SIG-M5 treated with dmso at 0.1 percent for 504 hours (cell line): Measurements from ENCODE around the gene IFNLR1.

Experiments
- DNase-seq: peaks from one replicate; lab custom pipeline; 2025; ENCODE audit not compliant: unreplicated experiment; lab: John Stamatoyannopoulos, UW

The IFNLR1 gene

DNA sequence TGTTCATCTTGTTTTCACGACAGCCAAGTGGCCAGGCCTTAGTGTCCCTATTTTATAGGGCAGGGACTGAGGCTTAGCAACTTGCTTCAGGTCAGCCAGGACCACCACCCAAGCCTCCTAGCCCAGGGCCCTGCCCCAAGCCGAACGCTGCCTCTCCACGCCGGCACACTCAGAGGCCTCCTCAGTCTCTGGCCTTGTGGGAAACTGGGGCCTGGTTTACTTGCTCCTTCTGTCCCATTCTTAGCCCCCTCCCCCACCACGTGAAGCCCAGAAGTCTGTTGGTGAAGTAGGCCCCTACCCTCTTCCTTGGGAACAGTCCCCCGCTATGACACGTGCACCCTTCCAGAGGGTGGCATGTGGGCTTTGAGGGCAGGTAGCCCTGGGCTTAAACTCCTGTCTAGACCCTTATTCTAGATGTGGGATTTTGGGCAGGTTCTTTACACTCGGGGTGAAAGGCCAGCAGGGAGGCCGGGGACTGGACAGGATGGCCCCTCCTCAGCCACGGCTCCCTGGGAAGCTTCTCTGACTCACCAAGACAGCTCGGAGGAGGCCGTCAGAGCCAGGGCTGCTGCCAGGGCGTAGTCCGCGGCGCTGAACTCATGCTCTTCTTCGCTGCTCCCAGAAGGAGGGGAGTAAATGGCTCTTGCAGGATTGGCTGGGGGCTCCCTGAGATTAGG, 79.5 kb downstream of the IFNLR1 start:
- DNase-seq: no peak

DNA sequence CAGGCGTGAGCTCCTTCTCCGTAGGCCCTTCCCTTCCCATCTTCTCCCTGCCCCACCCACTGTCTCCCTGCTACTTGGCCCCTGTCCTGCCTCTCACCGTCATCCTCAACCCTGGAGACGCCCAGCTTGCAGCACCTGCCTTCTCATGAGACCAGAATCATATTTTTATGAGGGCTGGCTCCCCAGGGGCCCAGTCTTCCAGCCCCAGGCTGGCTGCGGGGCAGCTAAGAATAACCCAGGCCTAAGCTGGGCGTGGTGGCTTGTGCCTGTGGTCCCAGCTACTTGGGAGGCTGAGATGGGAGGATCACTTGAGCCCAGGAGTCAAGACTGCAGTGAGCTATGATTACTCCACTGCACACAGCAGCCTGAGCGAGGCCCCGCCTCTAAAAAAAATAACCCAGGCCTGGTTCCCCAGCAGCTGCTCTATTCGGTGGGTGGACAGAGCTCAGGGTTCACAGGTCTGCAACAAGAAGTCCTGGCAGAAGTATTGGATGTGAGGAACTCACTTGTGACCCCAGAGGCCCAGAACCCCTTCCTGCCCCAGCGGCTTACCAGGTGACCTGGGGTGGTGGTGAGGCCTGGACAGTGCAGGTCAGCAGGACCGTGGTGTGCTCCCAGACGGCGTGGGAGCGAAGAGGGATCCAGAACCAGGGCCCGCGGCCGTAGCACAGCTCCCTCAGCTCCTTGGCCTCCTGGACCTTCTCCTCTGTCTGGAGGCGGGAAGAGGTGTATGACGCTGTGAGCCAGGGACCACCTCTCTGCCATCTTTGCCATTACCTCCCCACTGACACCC, 81.5 kb downstream of the IFNLR1 start:
- no peak for DNase-seq

- no peak for DNase-seq
Observed at GRCh38 chr1:24104854-24105253, 82.2 kb downstream of the IFNLR1 start.
